ENCODE data around the gene MAP3K4.

- TF ChIP-seq CTCF (IDR thresholded peaks at IDR 0.05) (no peak), POLR2A (IDR thresholded peaks at IDR 0.05) (no peak)
Observed at GRCh38 chr6:160945516-160946177, 45.9 kb upstream of the MAP3K4 start.

All from vagina (tissue), 2 donors.